ENCODE data around the gene KCNK2.

The KCNK2 gene

GRCh38 chr1:215101511-215101910, 19.0 kb downstream of the KCNK2 start:
- DNase-seq (ENCODE audit: low spot score): no peak

- no peak for DNase-seq (ENCODE audit: low spot score)
Observed at GRCh38 chr1:215104283-215104682, 21.7 kb downstream of the KCNK2 start.

GRCh38 chr1:215106067-215106466, 23.5 kb downstream of the KCNK2 start:
- no peak for DNase-seq (ENCODE audit: low spot score)

GRCh38 chr1:215109171-215109570, 26.6 kb downstream of the KCNK2 start:
- DNase-seq (ENCODE audit: low spot score): no peak

- no peak for DNase-seq (ENCODE audit: low spot score)
Observed at GRCh38 chr1:215111916-215112315, 29.4 kb downstream of the KCNK2 start.

GRCh38 chr1:215113776-215114153, 31.2 kb downstream of the KCNK2 start:
- DNase-seq (ENCODE audit: low spot score): no peak

GRCh38 chr1:215114154-215114933, 31.8 kb downstream of the KCNK2 start:
- no peak for DNase-seq (ENCODE audit: low spot score)

GRCh38 chr1:215115760-215116159, 33.2 kb downstream of the KCNK2 start:
- no peak for DNase-seq (ENCODE audit: low spot score)

GRCh38 chr1:215118081-215118480, 35.5 kb downstream of the KCNK2 start:
- DNase-seq (ENCODE audit: low spot score): no peak

- no peak for DNase-seq (ENCODE audit: low spot score)
Observed at GRCh38 chr1:215119056-215119455, 36.5 kb downstream of the KCNK2 start.

- DNase-seq (ENCODE audit: low spot score): no peak
Observed at GRCh38 chr1:215119719-215120365, 37.3 kb downstream of the KCNK2 start.

GRCh38 chr1:215128504-215128903, 46.0 kb downstream of the KCNK2 start:
- no peak for DNase-seq (ENCODE audit: low spot score)

GRCh38 chr1:215131291-215131690, 48.8 kb downstream of the KCNK2 start:
- DNase-seq (ENCODE audit: low spot score): no peak

GRCh38 chr1:215132156-215132555, 49.6 kb downstream of the KCNK2 start:
- DNase-seq (ENCODE audit: low spot score): no peak

- DNase-seq (ENCODE audit: low spot score): no peak
Observed at GRCh38 chr1:215133532-215133931, 51.0 kb downstream of the KCNK2 start.

- no peak for DNase-seq (ENCODE audit: low spot score)
Observed at GRCh38 chr1:215137985-215138384, 55.4 kb downstream of the KCNK2 start.

- DNase-seq (ENCODE audit: low spot score): no peak
Observed at GRCh38 chr1:215140135-215140534, 57.6 kb downstream of the KCNK2 start.

GRCh38 chr1:215141460-215141859, 58.9 kb downstream of the KCNK2 start:
- DNase-seq (ENCODE audit: low spot score): no peak

GRCh38 chr1:215143497-215143896, 61.0 kb downstream of the KCNK2 start:
- DNase-seq (ENCODE audit: low spot score): no peak

GRCh38 chr1:215146240-215146975, 63.9 kb downstream of the KCNK2 start:
- DNase-seq (ENCODE audit: low spot score): peak; percentile 1

- DNase-seq (ENCODE audit: low spot score): no peak
Observed at GRCh38 chr1:215147024-215147423, 64.5 kb downstream of the KCNK2 start.

GRCh38 chr1:215151841-215152549, 69.5 kb downstream of the KCNK2 start:
- DNase-seq (ENCODE audit: low spot score): no peak
